GM21717 (cell line): ENCODE results near the gene TOMT.

Source experiments
- ATAC-seq: cut with Tn5 transposase; IDR thresholded peaks from one replicate; pipeline ENCODE4 v1.9.1; 2021; ENCODE audit warnings: mild to moderate bottlenecking, moderate library complexity; ENCODE audit not compliant: unreplicated experiment

The TOMT gene

GRCh38 chr11:72105888-72106287 lies at the start of gene TOMT:
TSS of gene TOMT (plus strand) at chr11:72105924. CDS start at chr11:72105952, 28 bp downstream.
- no peak for ATAC-seq

- ATAC-seq = no peak
These were observed 47.2 kb upstream of the TOMT start for GRCh38 chr11:72058416-72059034.

- ATAC-seq = no peak
These were observed 43.9 kb upstream of the TOMT start for GRCh38 chr11:72061739-72062396.

- no peak for ATAC-seq
These were observed 38.9 kb upstream of the TOMT start for GRCh38 chr11:72066855-72067254.

- no peak for ATAC-seq
These were observed 38.5 kb upstream of the TOMT start for GRCh38 chr11:72067266-72067665.

GRCh38 chr11:72067676-72068075 lies 38.0 kb upstream of the TOMT start:
- ATAC-seq = no peak

GRCh38 chr11:72069200-72069599 lies 36.5 kb upstream of the TOMT start:
- no peak for ATAC-seq

GRCh38 chr11:72069787-72070251 lies 35.9 kb upstream of the TOMT start:
- ATAC-seq = peak; percentile 65

- ATAC-seq = no peak
These were observed 35.2 kb upstream of the TOMT start for GRCh38 chr11:72070491-72070890.

- no peak for ATAC-seq
These were observed 33.4 kb upstream of the TOMT start for GRCh38 chr11:72072348-72072747.

- ATAC-seq = no peak
These were observed 30.6 kb upstream of the TOMT start for GRCh38 chr11:72075109-72075508.

- no peak for ATAC-seq
These were observed 30.0 kb upstream of the TOMT start for GRCh38 chr11:72075756-72076155.

GRCh38 chr11:72078477-72078876 lies 27.2 kb upstream of the TOMT start:
- ATAC-seq = no peak

GRCh38 chr11:72079819-72080325 lies 25.9 kb upstream of the TOMT start:
- ATAC-seq = peak; percentile 31

- peak; percentile 91 for ATAC-seq
These were observed 25.2 kb upstream of the TOMT start, which contains the start of the genes LRRC51 and NUMA1 for GRCh38 chr11:72080326-72081183. TSS of gene LRRC51 (plus strand) at chr11:72080850. CDS start at chr11:72089084, 8,234 bp downstream. TSS of gene NUMA1 (minus strand) at chr11:72080542. CDS start at chr11:72035943, 44,599 bp downstream.

GRCh38 chr11:72081184-72081644 lies 24.5 kb upstream of the TOMT start:
- ATAC-seq = no peak

- ATAC-seq = no peak
These were observed 23.8 kb upstream of the TOMT start for GRCh38 chr11:72081821-72082453.

GRCh38 chr11:72083414-72083813 lies 22.3 kb upstream of the TOMT start:
- no peak for ATAC-seq

- no peak for ATAC-seq
These were observed 21.6 kb upstream of the TOMT start for GRCh38 chr11:72084076-72084475.

GRCh38 chr11:72084965-72085364 lies 20.8 kb upstream of the TOMT start:
- no peak for ATAC-seq
